Epithelial cell of umbilical artery (primary cell): ENCODE measurements around the gene DYRK1B. TPM values are rescaled to one million over a fixed set of nuclear protein-coding genes. Genes with fewer than 3 reads are reported as not detected.

ENCODE experiments used
- total RNA-seq: library from RNA; depleted of rRNA; stranded (reverse); fragments of >200 nt; gene quantifications from 2 replicates; pipeline ENCODE4 v1.2.3, GENCODE V29; 2014

DYRK1B gene
- total RNA-seq, result 5.8 and 8.8 TPM in 2 replicates

DNA sequence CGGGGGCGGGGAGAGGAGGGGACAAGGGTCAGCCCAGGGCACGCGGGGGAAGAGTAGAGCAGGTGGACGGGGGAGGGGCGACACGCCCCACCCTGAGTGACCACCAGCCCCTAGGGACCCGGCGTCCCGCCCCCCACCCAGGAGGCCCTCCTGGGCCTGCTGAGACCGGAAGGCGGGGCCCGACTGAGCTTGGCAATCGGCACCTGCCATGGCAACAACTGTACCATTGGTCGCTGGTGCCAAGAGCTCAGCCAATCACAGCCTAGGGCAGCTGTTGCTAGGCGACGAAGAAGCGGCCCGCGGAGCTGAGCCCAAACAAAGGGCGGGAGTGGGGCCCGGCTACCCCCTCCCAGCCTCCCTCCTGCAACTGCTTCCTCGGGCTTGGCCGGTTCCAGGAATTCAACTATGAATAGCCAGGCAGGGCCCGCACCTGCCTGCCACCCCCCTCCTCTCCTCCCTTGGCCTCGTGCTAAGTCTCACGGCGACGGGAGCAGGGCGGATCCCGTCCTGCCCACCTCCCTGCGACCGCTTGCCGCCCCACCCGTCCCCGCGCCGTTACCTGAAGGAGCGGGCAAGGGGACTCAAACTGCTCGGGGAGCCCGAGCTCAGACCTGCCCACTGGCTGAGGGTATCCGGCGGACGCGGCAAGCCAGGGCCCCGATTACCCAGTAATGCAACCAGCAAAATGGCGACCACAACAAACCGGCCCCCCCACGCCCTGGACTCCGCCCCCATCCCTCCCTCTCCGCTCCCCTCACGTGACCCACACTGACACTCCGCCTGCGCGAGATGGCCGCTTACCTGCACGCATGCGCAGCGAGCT lies at the start of gene DYRK1B:
DYRK1B (minus strand) TSS at position 699 of the 823 bp plus-strand sequence. CDS start 2,295 bp downstream, outside the sequence.

DNA sequence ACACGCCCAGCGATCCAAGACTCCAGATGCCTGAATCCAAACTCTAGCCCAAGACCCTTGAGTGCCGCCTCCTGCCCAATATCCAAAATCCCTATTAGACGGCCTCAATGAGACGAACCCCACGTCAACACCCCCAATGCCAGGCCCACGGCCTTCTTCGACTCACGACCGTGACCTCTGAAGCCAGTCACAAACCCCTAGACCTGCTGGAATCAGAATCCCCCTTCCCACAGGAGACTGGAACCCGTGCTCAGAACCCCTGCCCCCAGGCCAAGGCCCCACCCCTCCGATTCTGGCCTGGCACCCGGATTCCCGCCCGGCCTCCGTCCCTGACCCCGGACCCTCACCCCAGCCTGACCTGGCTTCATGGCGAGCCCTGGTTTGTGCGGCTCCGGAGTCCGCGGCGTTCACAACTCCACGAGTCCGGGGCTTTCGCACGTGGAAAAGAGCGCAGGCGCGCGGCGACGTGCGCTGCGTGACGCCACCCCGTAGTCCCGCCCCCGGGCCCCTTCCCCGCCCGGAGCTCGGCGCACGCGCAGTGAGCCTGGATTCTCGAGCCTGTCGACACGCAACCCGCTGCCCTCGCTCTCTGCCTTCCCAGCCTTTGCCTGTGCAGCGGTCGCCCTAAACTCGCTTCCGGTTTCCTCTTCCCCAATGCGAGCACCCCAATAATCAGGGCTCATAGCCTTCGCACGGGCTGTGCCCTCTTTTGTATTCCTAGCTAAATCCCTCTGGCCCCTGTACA lies 12.1 kb upstream of the DYRK1B start, which contains the start of gene FBL:
FBL (minus strand) TSS at position 447 of the 745 bp plus-strand sequence; CDS start at position 368, 79 bp downstream.

DNA sequence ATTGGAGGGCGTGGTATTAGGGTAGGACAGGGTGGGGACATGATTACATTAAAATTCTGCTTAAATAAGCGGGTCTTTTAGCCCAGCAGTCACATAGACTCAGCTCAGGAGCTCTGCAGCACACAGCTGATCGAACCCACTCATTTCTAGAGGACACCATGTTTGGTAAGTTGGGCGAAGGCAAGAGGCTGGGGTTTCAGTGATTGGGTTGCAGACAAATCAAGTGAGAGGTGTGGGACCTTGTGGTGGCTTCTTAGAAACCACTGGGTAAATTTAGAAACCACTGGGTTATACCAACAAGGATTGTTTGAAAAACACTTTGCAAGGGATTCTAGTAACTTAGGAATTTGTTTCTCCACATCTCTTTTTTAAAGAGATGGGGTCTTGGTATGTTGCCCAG lies 55.2 kb downstream of the DYRK1B start, which contains the start of gene LEUTX:
LEUTX (plus strand) TSS at position 92 of the 400 bp plus-strand sequence; CDS start at position 159, 67 bp downstream.

Other genes with a start within 250 kb of the DYRK1B start
- gene LGALS13, start 231.6 kb downstream of the DYRK1B start, total RNA-seq, result not detected in 2 replicates
- not detected in 2 replicates for gene LGALS16, start 178.2 kb downstream of the DYRK1B start, total RNA-seq
- gene LGALS14, start 129.7 kb downstream of the DYRK1B start, total RNA-seq, result not detected in 2 replicates
- gene CLC, start 96.1 kb downstream of the DYRK1B start, total RNA-seq, result not detected in 2 replicates
- gene LEUTX, start 55.3 kb downstream of the DYRK1B start, total RNA-seq, result not detected in 2 replicates
- 280 and 288 TPM in 2 replicates for gene FBL, start 12.2 kb upstream of the DYRK1B start, total RNA-seq
- gene FCGBP, start 100.5 kb upstream of the DYRK1B start, total RNA-seq, result under 0.01 TPM in 1 of 2 replicates, not detected in the other
- 114 and 173 TPM in 2 replicates for gene PSMC4, start 137.0 kb upstream of the DYRK1B start, total RNA-seq
- gene ZNF546, start 162.9 kb upstream of the DYRK1B start, total RNA-seq, result 2.3 and 8.2 TPM in 2 replicates
- 7.5 and 21.7 TPM in 2 replicates for gene ZNF780B, start 222.1 kb upstream of the DYRK1B start, total RNA-seq